OCI-LY7 (cell line): ENCODE data around the gene ERBB2. TPM values are rescaled to one million over a fixed set of nuclear protein-coding genes. Genes with fewer than 3 reads are reported as not detected.

ENCODE experiments used
- BruUV-seq: library from RNA; stranded (reverse); fragments of 400-500 nt; replicated peaks from 2 replicates; lab custom pipeline; 2021; lab: Mats Ljungman, UMichigan
- CTCF ChIA-PET: fragments of 300-600 bp; sonication (Branson Sonifier 250); formaldehyde crosslinking; loops from one replicate; lab custom pipeline; 2022; ENCODE audit warnings: antibody characterized with exemption; ENCODE audit not compliant: unreplicated experiment; lab: Charles Lee
- POLR2A ChIA-PET: fragments of 300-600 bp; sonication (Branson Sonifier 250); formaldehyde crosslinking; loops from one replicate; lab custom pipeline; 2022; ENCODE audit warnings: antibody characterized with exemption; lab: Charles Lee
- DNase-seq: peaks from one replicate; pipeline ENCODE4 v3.0.0-alpha.2; 2015; ENCODE audit warnings: low spot score
- H2AFZ ChIP-seq: fragments of 200-600 bp; sonication (generic), shearing (Covaris generic); 2 replicates; pipeline ENCODE4 v1.6.1; 2014; ENCODE audit warnings: mild to moderate bottlenecking, antibody characterized with exemption, low read length, moderate library complexity
- H3K27ac ChIP-seq: fragments of 200-600 bp; sonication (generic); 2 replicates; pipeline ENCODE4 v1.5.1; 2014; ENCODE audit warnings: mixed run types, low read depth, mild to moderate bottlenecking, moderate library complexity, low read length, inconsistent platforms; ENCODE audit not compliant: poor library complexity, severe bottlenecking
- H3K36me3 ChIP-seq: fragments of 200-600 bp; sonication (generic); 2 replicates; pipeline ENCODE4 v1.6.1; 2014; ENCODE audit warnings: mild to moderate bottlenecking, antibody characterized with exemption, low read length, moderate library complexity, mixed read lengths; ENCODE audit not compliant: insufficient read depth
- H3K4me1 ChIP-seq: fragments of 200-600 bp; sonication (generic); 2 replicates; pipeline ENCODE4 v1.5.1; 2014; ENCODE audit warnings: mild to moderate bottlenecking, low read length; ENCODE audit not compliant: insufficient read depth, poor library complexity, severe bottlenecking
- H3K4me2 ChIP-seq: fragments of 200-600 bp; sonication (generic); 2 replicates; pipeline ENCODE4 v1.6.1; 2014; ENCODE audit warnings: mild to moderate bottlenecking, low read length
- H3K4me3 ChIP-seq: fragments of 200-600 bp; sonication (generic); 2 replicates; pipeline ENCODE4 v1.5.1; 2014; ENCODE audit warnings: mild to moderate bottlenecking, low read depth, low read length; ENCODE audit not compliant: poor library complexity, severe bottlenecking
- H3K79me2 ChIP-seq: fragments of 200-600 bp; sonication (generic); 2 replicates; pipeline ENCODE4 v1.6.1; 2016; ENCODE audit warnings: low read depth, mild to moderate bottlenecking, low read length, moderate library complexity, mixed read lengths; ENCODE audit not compliant: insufficient read depth
- H3K9me2 ChIP-seq: fragments of 200-600 bp; sonication (generic); 2 replicates; pipeline ENCODE4 v1.6.1; 2016; ENCODE audit warnings: mild to moderate bottlenecking, low read length, mixed read lengths; ENCODE audit not compliant: insufficient read depth
- H3K9me3 ChIP-seq: fragments of 200-600 bp; sonication (generic); 2 replicates; pipeline ENCODE4 v1.6.1; 2014; ENCODE audit warnings: mild to moderate bottlenecking, mixed run types, low read length, mixed read lengths
- H4K20me1 ChIP-seq: fragments of 200-600 bp; sonication (generic); 2 replicates; pipeline ENCODE4 v1.6.1; 2014; ENCODE audit warnings: mild to moderate bottlenecking, antibody characterized with exemption, low read length, moderate library complexity, mixed read lengths; ENCODE audit not compliant: insufficient read depth
- EZH2phosphoT487 ChIP-seq: fragments of 200-600 bp; sonication (generic); IDR thresholded peaks from 2 replicates; pipeline ENCODE4 v1.6.1; 2018; ENCODE audit warnings: low read depth, borderline replicate concordance, mild to moderate bottlenecking, mixed run types, antibody characterized with exemption, low read length, moderate library complexity, mixed read lengths
- intact Hi-C: fragments of 100-400 bp; cut with micrococcal nuclease; formaldehyde crosslinking; loops from one replicate; pipeline ENCODE4 v1.10.0; 2022; ENCODE audit not compliant: unreplicated experiment
- total RNA-seq, 2 experiments: library from RNA; depleted of rRNA in 1 of 2; stranded (reverse); fragments of >200 nt in 1 of 2; shearing (Covaris generic) in 1 of 2; gene quantifications; 2 replicates each; pipeline ENCODE4 v1.2.3, GENCODE V29; 2014 to 2022
- TF ChIP-seq, protein P1 (sequence below): fragments of 200-600 bp; sonication (generic); conservative IDR thresholded peaks from 2 replicates; pipeline ENCODE4 v1.5.1; 2014; ENCODE audit warnings: mild to moderate bottlenecking, antibody characterized with exemption, low read length, moderate library complexity, mixed read lengths

ERBB2 gene
- total RNA-seq, 2 experiments from 2014 or later, result 6.5 to 11.4 TPM

- no peak overlapping the region for H3K4me2 ChIP-seq
- H3K36me3 ChIP-seq, result no peaks in the 10 kb centered on the region
- no TSS peak for BruUV-seq
- H3K9me2 ChIP-seq, result no peaks in the 10 kb centered on the region
- no peak for DNase-seq
- no peaks in the 10 kb centered on the region for H4K20me1 ChIP-seq
- peaks cover 29% of the 10 kb centered on the region for H3K4me1 ChIP-seq
- H3K4me3 ChIP-seq, result no peak overlapping the region
- intact Hi-C loops, result no loop called here
- H2AFZ ChIP-seq, result no peak overlapping the region
- no peak for TF ChIP-seq EZH2phosphoT487
- TF ChIP-seq, protein P1, sequence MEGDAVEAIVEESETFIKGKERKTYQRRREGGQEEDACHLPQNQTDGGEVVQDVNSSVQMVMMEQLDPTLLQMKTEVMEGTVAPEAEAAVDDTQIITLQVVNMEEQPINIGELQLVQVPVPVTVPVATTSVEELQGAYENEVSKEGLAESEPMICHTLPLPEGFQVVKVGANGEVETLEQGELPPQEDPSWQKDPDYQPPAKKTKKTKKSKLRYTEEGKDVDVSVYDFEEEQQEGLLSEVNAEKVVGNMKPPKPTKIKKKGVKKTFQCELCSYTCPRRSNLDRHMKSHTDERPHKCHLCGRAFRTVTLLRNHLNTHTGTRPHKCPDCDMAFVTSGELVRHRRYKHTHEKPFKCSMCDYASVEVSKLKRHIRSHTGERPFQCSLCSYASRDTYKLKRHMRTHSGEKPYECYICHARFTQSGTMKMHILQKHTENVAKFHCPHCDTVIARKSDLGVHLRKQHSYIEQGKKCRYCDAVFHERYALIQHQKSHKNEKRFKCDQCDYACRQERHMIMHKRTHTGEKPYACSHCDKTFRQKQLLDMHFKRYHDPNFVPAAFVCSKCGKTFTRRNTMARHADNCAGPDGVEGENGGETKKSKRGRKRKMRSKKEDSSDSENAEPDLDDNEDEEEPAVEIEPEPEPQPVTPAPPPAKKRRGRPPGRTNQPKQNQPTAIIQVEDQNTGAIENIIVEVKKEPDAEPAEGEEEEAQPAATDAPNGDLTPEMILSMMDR, result no peak
- ChIA-PET POLR2A (no interaction called here), CTCF (no interaction called here)
- no peaks in the 10 kb centered on the region for H3K9me3 ChIP-seq
- H3K27ac ChIP-seq, result no peak overlapping the region
- no peaks in the 10 kb centered on the region for H3K79me2 ChIP-seq
Measured at GRCh38 chr17:39742856-39743436, 43.1 kb downstream of the ERBB2 start.

GRCh38 chr17:39744075-39744835 is 44.4 kb downstream of the ERBB2 start:
- BruUV-seq, result no TSS peak
- Histone ChIP-seq H3K27ac (no peak overlapping the region), H2AFZ (no peak overlapping the region), H4K20me1 (no peaks in the 10 kb centered on the region), H3K36me3 (no peaks in the 10 kb centered on the region), H3K4me2 (no peak overlapping the region), H3K9me2 (no peaks in the 10 kb centered on the region), H3K9me3 (no peaks in the 10 kb centered on the region), H3K4me1 (peaks cover 16% of the 10 kb centered on the region), H3K4me3 (no peak overlapping the region), H3K79me2 (no peaks in the 10 kb centered on the region)
- TF ChIP-seq, protein P1, result no peak
- DNase-seq, result no peak
- intact Hi-C loops, result no loop called here
- POLR2A ChIA-PET, result interaction anchor here (0.7 kb wide), 1 partner anchor 498 kb away, joined by 5 read pairs; no protein-coding TSS in a partner anchor
- CTCF ChIA-PET, result no interaction called here

DNA sequence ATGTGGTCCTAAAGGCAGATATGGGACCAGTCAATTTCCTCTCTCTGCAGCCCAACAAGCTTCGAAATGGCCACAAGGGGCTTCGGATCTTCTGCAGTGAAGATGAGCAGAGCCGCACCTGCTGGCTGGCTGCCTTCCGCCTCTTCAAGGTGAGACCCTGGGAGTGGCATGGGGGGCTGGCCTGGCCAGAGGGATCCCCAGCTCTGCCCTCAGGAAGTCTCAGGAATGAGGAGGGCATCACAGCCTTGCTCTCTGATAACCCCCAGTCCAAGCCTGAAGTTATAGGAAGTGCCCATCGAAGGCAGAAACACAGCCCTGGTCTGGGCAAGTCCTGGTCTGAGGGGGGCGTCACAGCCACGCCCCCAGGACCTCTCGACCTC is 45.0 kb downstream of the ERBB2 start:
- intact Hi-C loops, result no loop called here

More for the DNA sequence above, 45.0 kb downstream of the ERBB2 start:
- no peak for DNase-seq
- H3K4me3 ChIP-seq, result no peak overlapping the region
- no peaks in the 10 kb centered on the region for H3K79me2 ChIP-seq
- H2AFZ ChIP-seq, result no peak overlapping the region
- no peak overlapping the region for H3K4me2 ChIP-seq
- no peaks in the 10 kb centered on the region for H4K20me1 ChIP-seq
- no peak overlapping the region for H3K27ac ChIP-seq
- ChIA-PET POLR2A (no interaction called here), CTCF (interaction anchor here (0.6 kb wide), 1 partner anchor 33 kb away, joined by 3 read pairs; no protein-coding TSS in a partner anchor)
- TF ChIP-seq, protein P1, result 0 out of 2 replicates have a peak, but pooled peaks have one; percentile 18
- TF ChIP-seq EZH2phosphoT487, result no peak
- no TSS peak for BruUV-seq
- H3K9me3 ChIP-seq, result no peaks in the 10 kb centered on the region
- no peaks in the 10 kb centered on the region for H3K36me3 ChIP-seq
- peaks cover 10% of the 10 kb centered on the region for H3K4me1 ChIP-seq
- no peaks in the 10 kb centered on the region for H3K9me2 ChIP-seq
